GM23248 (cell line): ENCODE data around the gene SRPK3. TPM values are rescaled to one million over a fixed set of nuclear protein-coding genes. Genes with fewer than 3 reads are reported as not detected.
A peak's percentile ranks its signal among the peaks of the same experiment; 100 is the strongest.

Experiments used
- DNase-seq: peaks from one replicate; pipeline ENCODE4 v3.0.0-alpha.2; 2015
- H2AFZ ChIP-seq: fragments of 200-600 bp; sonication (generic); 2 replicates; pipeline ENCODE4 v1.6.1; 2016; ENCODE audit warnings: antibody characterized with exemption
- H3F3A ChIP-seq: fragments of 200-600 bp; sonication (generic); 2 replicates; pipeline ENCODE4 v1.6.1; 2016; ENCODE audit warnings: mild to moderate bottlenecking, antibody characterized with exemption, mixed run types; ENCODE audit not compliant: insufficient read depth
- H3K27ac ChIP-seq: fragments of 200-600 bp; sonication (generic); 2 replicates; pipeline ENCODE4 v1.5.1; 2016; ENCODE audit warnings: mild to moderate bottlenecking
- H3K27me3 ChIP-seq: fragments of 200-600 bp; sonication (generic); replicated peaks from 2 replicates; pipeline ENCODE4 v1.6.1; 2016; ENCODE audit warnings: mild to moderate bottlenecking; ENCODE audit not compliant: insufficient read depth
- H3K36me3 ChIP-seq: fragments of 200-600 bp; sonication (generic); 2 replicates; pipeline ENCODE4 v1.6.1; 2016; ENCODE audit warnings: low read depth, mild to moderate bottlenecking
- H3K4me1 ChIP-seq: fragments of 200-600 bp; sonication (generic); 2 replicates; pipeline ENCODE4 v1.6.1; 2016; ENCODE audit warnings: mild to moderate bottlenecking; ENCODE audit not compliant: insufficient read depth
- H3K4me2 ChIP-seq: fragments of 200-600 bp; sonication (generic); one replicate; pipeline ENCODE4 v1.6.1; 2016; ENCODE audit warnings: mild to moderate bottlenecking; ENCODE audit not compliant: unreplicated experiment
- H3K4me3 ChIP-seq: fragments of 200-600 bp; sonication (generic); 2 replicates; pipeline ENCODE4 v1.5.1; 2016; ENCODE audit warnings: mild to moderate bottlenecking
- H3K79me2 ChIP-seq: fragments of 200-600 bp; sonication (generic); 2 replicates; pipeline ENCODE4 v1.6.1; 2016; ENCODE audit warnings: mild to moderate bottlenecking; ENCODE audit not compliant: insufficient read depth
- H3K9ac ChIP-seq: fragments of 200-600 bp; sonication (generic); 2 replicates; pipeline ENCODE4 v1.6.1; 2016; ENCODE audit warnings: mild to moderate bottlenecking
- H3K9me2 ChIP-seq: fragments of 200-600 bp; sonication (generic); 2 replicates; pipeline ENCODE4 v1.6.1; 2016; ENCODE audit warnings: mixed run types, mild to moderate bottlenecking, moderate library complexity; ENCODE audit not compliant: insufficient read depth
- H3K9me3 ChIP-seq: fragments of 200-600 bp; sonication (generic); one replicate; pipeline ENCODE4 v1.6.1; 2017; ENCODE audit warnings: low read depth
- H4K20me1 ChIP-seq: fragments of 200-600 bp; sonication (generic); 2 replicates; pipeline ENCODE4 v1.6.0; 2016; ENCODE audit not compliant: insufficient read depth
- EZH2 ChIP-seq: fragments of 200-600 bp; sonication (generic); IDR thresholded peaks from 2 replicates; pipeline ENCODE4 v1.6.1; 2018; ENCODE audit warnings: antibody characterized with exemption, mild to moderate bottlenecking; ENCODE audit not compliant: insufficient read depth, poor library complexity, severe bottlenecking
- EZH2phosphoT487 ChIP-seq: fragments of 200-600 bp; sonication (generic); IDR thresholded peaks from 2 replicates; pipeline ENCODE4 v1.6.1; 2018; ENCODE audit warnings: antibody characterized with exemption, moderate library complexity, mild to moderate bottlenecking, low read depth; ENCODE audit not compliant: insufficient read depth
- WGBS, 2 experiments: methylation state at CpG; one replicate each; pipeline ENCODE4 v1.1.6; 2015 to 2017; ENCODE audit warnings: low lambda C conversion rate in 2 of 2, low coverage in 1 of 2; ENCODE audit errors: missing lambda C conversion rate in 2 of 2; 5-methylcytosine and 5-hydroxymethylcytosine counted together
- in situ Hi-C: fragments of 300-500 bp; cut with MboI; formaldehyde crosslinking; loops from 2 replicates; pipeline ENCODE4 v1.15.0; 2020
- polyA plus RNA-seq: library from polyadenylated mRNA; unstranded; fragments of >200 nt; fragmentation: Nextera tagmentation; extraction: Ambion mirVana; gene quantifications from 2 replicates; pipeline ENCODE4 v1.2.1, GENCODE V29; 2016
- total RNA-seq: library from RNA; depleted of rRNA; stranded (reverse); fragments of >200 nt; shearing (Covaris generic); gene quantifications from 2 replicates; pipeline ENCODE4 v1.2.3, GENCODE V29; 2014

Gene SRPK3
- total and polyA plus RNA-seq, 2 experiments from 2014 or later, result 0.53 to 0.86 TPM

- no peaks in the 10 kb centered on the region for H4K20me1 ChIP-seq
- WGBS, 2 experiments, result 88 to 91% methylated on average over 16 to 18 of the region's 18 CpGs
- no peak for TF ChIP-seq EZH2
- no peak for TF ChIP-seq EZH2phosphoT487
- no peaks in the 10 kb centered on the region for H3K9me3 ChIP-seq
- H3K4me1 ChIP-seq, result peaks cover 5% of the 10 kb centered on the region; the same call in 1 of the 2 replicates
- DNase-seq, result no peak
- H3K9ac ChIP-seq, result no peak overlapping the region
- H2AFZ ChIP-seq, result no peak overlapping the region
- in situ Hi-C loops, result no loop called here
- H3K27ac ChIP-seq, result no peak overlapping the region
- H3K4me2 ChIP-seq, result no peak overlapping the region
- H3F3A ChIP-seq, result no peaks in the 10 kb centered on the region
- H3K36me3 ChIP-seq, result no peaks in the 10 kb centered on the region
- H3K9me2 ChIP-seq, result no peaks in the 10 kb centered on the region
- H3K27me3 ChIP-seq, result no peaks in the 10 kb centered on the region
- peaks cover 11% of the 10 kb centered on the region for H3K79me2 ChIP-seq
- no peak overlapping the region for H3K4me3 ChIP-seq
These were observed 17.4 kb upstream of the SRPK3 start for GRCh38 chrX:153763298-153763932.

GRCh38 chrX:153763989-153764755 is 16.7 kb upstream of the SRPK3 start, which contains the start of gene PLXNB3:
PLXNB3 (plus strand) TSS chrX:153764249; CDS start chrX:153765536, 1,287 bp downstream.
- Histone ChIP-seq H3K79me2 (peaks cover 11% of the 10 kb centered on the region), H2AFZ (peak within 1 kb of the TSS; percentile 58; the same call in 1 of the 2 replicates), H4K20me1 (no peaks in the 10 kb centered on the region), H3K4me3 (peak within 1 kb of the TSS; percentile 73), H3K36me3 (no peaks in the 10 kb centered on the region), H3K9me3 (no peaks in the 10 kb centered on the region), H3K9ac (peak within 1 kb of the TSS; percentile 73), H3K4me1 (peaks cover 5% of the 10 kb centered on the region; the same call in 1 of the 2 replicates), H3F3A (no peaks in the 10 kb centered on the region), H3K4me2 (peak within 1 kb of the TSS; percentile 73), H3K9me2 (no peaks in the 10 kb centered on the region), H3K27me3 (no peaks in the 10 kb centered on the region), H3K27ac (peak within 1 kb of the TSS; percentile 71; the same call in 1 of the 2 replicates)
- in situ Hi-C loops, result no loop called here
- WGBS, 2 experiments, result 0 to 12% methylated on average over 8 to 15 of the region's 26 CpGs
- DNase-seq, result peak; percentile 88
- no peak for TF ChIP-seq EZH2phosphoT487
- TF ChIP-seq EZH2, result no peak

- Histone ChIP-seq H3K9ac (peak overlapping the region; percentile 73), H3K4me2 (peak overlapping the region; percentile 73), H4K20me1 (no peaks in the 10 kb centered on the region), H3K4me1 (peaks cover 5% of the 10 kb centered on the region; the same call in 1 of the 2 replicates), H3K9me2 (no peaks in the 10 kb centered on the region), H3F3A (no peaks in the 10 kb centered on the region), H3K27me3 (no peaks in the 10 kb centered on the region), H2AFZ (no peak overlapping the region), H3K36me3 (no peaks in the 10 kb centered on the region), H3K4me3 (peak overlapping the region; percentile 73), H3K27ac (peak overlapping the region; percentile 71; the same call in 1 of the 2 replicates), H3K79me2 (peaks cover 11% of the 10 kb centered on the region), H3K9me3 (no peaks in the 10 kb centered on the region)
- WGBS, 2 experiments, result 15 to 41% methylated on average over 4 to 7 of the region's 7 CpGs
- DNase-seq, result no peak
- in situ Hi-C loops, result no loop called here
- TF ChIP-seq EZH2 (no peak), EZH2phosphoT487 (no peak)
These were observed 16.1 kb upstream of the SRPK3 start for GRCh38 chrX:153764786-153765137.

GRCh38 chrX:153765138-153766079 is 15.4 kb upstream of the SRPK3 start:
- H3K27ac ChIP-seq, result peak overlapping the region; percentile 71
- in situ Hi-C loops, result no loop called here
- H3K4me2 ChIP-seq, result peak overlapping the region; percentile 73
- no peaks in the 10 kb centered on the region for H3F3A ChIP-seq
- peak; percentile 56 for DNase-seq
- no peaks in the 10 kb centered on the region for H4K20me1 ChIP-seq
- H3K27me3 ChIP-seq, result no peaks in the 10 kb centered on the region
- H3K9ac ChIP-seq, result peak overlapping the region; percentile 73
- no peaks in the 10 kb centered on the region for H3K36me3 ChIP-seq
- no peaks in the 10 kb centered on the region for H3K9me2 ChIP-seq
- H3K4me1 ChIP-seq, result peaks cover 5% of the 10 kb centered on the region; the same call in 1 of the 2 replicates
- TF ChIP-seq EZH2phosphoT487, result no peak
- TF ChIP-seq EZH2, result no peak
- peaks cover 11% of the 10 kb centered on the region for H3K79me2 ChIP-seq
- H2AFZ ChIP-seq, result no peak overlapping the region
- H3K4me3 ChIP-seq, result peak overlapping the region; percentile 73
- no peaks in the 10 kb centered on the region for H3K9me3 ChIP-seq
- 2 to 9% methylated on average over 9 to 11 of the region's 27 CpGs for WGBS, 2 experiments
